PC-3 (cell line): ENCODE measurements around the gene PRKAR2B.

Experiments
- CTCF ChIP-seq: fragments of 300-600 bp; sonication (generic); conservative IDR thresholded peaks from 2 replicates; pipeline ENCODE4 v1.5.1; 2017; ENCODE audit warnings: antibody characterized with exemption, low read depth, mild to moderate bottlenecking, low read length
- EZH2 ChIP-seq: fragments of 300-600 bp; sonication (generic); IDR thresholded peaks from one replicate; pipeline ENCODE4 v1.6.1; 2017; ENCODE audit warnings: antibody characterized with exemption, mild to moderate bottlenecking, low read length; ENCODE audit not compliant: unreplicated experiment
- EZH2phosphoT487 ChIP-seq: fragments of 300-600 bp; sonication (generic); IDR thresholded peaks from 2 replicates; pipeline ENCODE4 v1.6.1; 2018; ENCODE audit warnings: mild to moderate bottlenecking, antibody characterized with exemption, low read length, borderline replicate concordance

- no peak for TF ChIP-seq CTCF
- no peak for TF ChIP-seq EZH2
- no peak for TF ChIP-seq EZH2phosphoT487
Measured at GRCh38 chr7:107091306-107091705, 46.8 kb downstream of the PRKAR2B start.
